ENCODE data around the gene LDHAL6B.
A peak's percentile ranks its signal among the peaks of the same experiment; 100 is the strongest.

Gene LDHAL6B

GRCh38 chr15:59250249-59250648 lies 43.6 kb downstream of the LDHAL6B start:
- no peak for DNase-seq (ENCODE audit: low read depth, low spot score)

GRCh38 chr15:59251001-59251845 lies 44.6 kb downstream of the LDHAL6B start:
- no peak for DNase-seq (ENCODE audit: low read depth, low spot score)

- no peak for DNase-seq (ENCODE audit: low read depth, low spot score)
Observed at GRCh38 chr15:59252137-59252536, 45.5 kb downstream of the LDHAL6B start.

- DNase-seq (ENCODE audit: low read depth, low spot score): peak; percentile 16
Observed at GRCh38 chr15:59255680-59256336, 49.2 kb downstream of the LDHAL6B start.

- DNase-seq (ENCODE audit: low read depth, low spot score): no peak
Observed at GRCh38 chr15:59256482-59256881, 49.8 kb downstream of the LDHAL6B start.

GRCh38 chr15:59257140-59257539 lies 50.5 kb downstream of the LDHAL6B start:
- no peak for DNase-seq (ENCODE audit: low read depth, low spot score)

All from activated CD4-positive, CD25-positive, alpha-beta regulatory T cell treated with anti-CD3 and anti-CD28 coated beads, Interleukin-2, amount 50 U/mL, for 16 hours (primary cell).